Natural killer cell (primary cell): ENCODE results near the gene KAT2B. TPM values are rescaled to one million over a fixed set of nuclear protein-coding genes. Genes with fewer than 3 reads are reported as not detected.

Experiments used
- ATAC-seq, 3 donors: fragments of 150-1000 bp in 2 of 3; fragments of 200-7000 bp in 1 of 3; cut with Tn5 transposase; 1 replicate in 1 of 3; 2 replicates in 2 of 3; pipeline ENCODE4 v1.10.0; 2021; ENCODE audit warnings: mild to moderate bottlenecking in 2 of 3, moderate library complexity in 2 of 3
- DNase-seq, 2 donors: peaks; one replicate each; pipeline versions ENCODE4 v3.0.0 to v3.0.0-alpha.2; 2013 to 2021; ENCODE audit warnings: mixed read lengths in 1 of 2
- H3K27ac ChIP-seq: one replicate; pipeline ENCODE4 v1.5.1; 2013; ENCODE audit warnings: mild to moderate bottlenecking, low read length
- H3K27me3 ChIP-seq: one replicate; pipeline ENCODE4 v1.6.1; 2013; ENCODE audit warnings: low read length; ENCODE audit not compliant: control insufficient read depth, insufficient read depth
- H3K36me3 ChIP-seq: one replicate; pipeline ENCODE4 v1.6.1; 2013; ENCODE audit warnings: low read length; ENCODE audit not compliant: control insufficient read depth, insufficient read depth
- H3K4me1 ChIP-seq: one replicate; pipeline ENCODE4 v1.6.1; 2013; ENCODE audit warnings: low read length; ENCODE audit not compliant: control insufficient read depth, insufficient read depth
- H3K4me3 ChIP-seq: one replicate; pipeline ENCODE4 v1.5.1; 2013; ENCODE audit warnings: low read length
- H3K9me3 ChIP-seq: one replicate; pipeline ENCODE4 v1.6.1; 2013; ENCODE audit warnings: low read length; ENCODE audit not compliant: control insufficient read depth, insufficient read depth
- H3K27ac Mint-ChIP-seq, 2 donors: one replicate each; pipeline ENCODE4 v1.8.0; 2022; ENCODE audit warnings: mild to moderate bottlenecking in 2 of 2, mixed read lengths in 2 of 2, moderate library complexity in 1 of 2
- H3K27me3 Mint-ChIP-seq, 2 donors: one replicate each; pipeline ENCODE4 v1.8.0; 2022; ENCODE audit warnings: low read depth in 2 of 2, mixed read lengths in 2 of 2
- H3K36me3 Mint-ChIP-seq: one replicate; pipeline ENCODE4 v1.8.0; 2022; ENCODE audit warnings: mixed read lengths
- H3K4me1 Mint-ChIP-seq, 2 donors: one replicate each; pipeline ENCODE4 v1.8.0; 2022; ENCODE audit warnings: mixed read lengths in 2 of 2
- H3K4me3 Mint-ChIP-seq: one replicate; pipeline ENCODE4 v1.8.0; 2022; ENCODE audit warnings: mild to moderate bottlenecking, moderate library complexity, mixed read lengths
- H3K9me3 Mint-ChIP-seq, 2 donors: one replicate each; pipeline ENCODE4 v1.8.0; 2022; ENCODE audit warnings: mixed read lengths in 2 of 2
- CTCF ChIP-seq: fragments of 200-600 bp; IDR thresholded peaks from one replicate; pipeline ENCODE4 v1.8.0; 2022; ENCODE audit warnings: antibody characterized with exemption
- WGBS: methylation state at CpG from one replicate; pipeline ENCODE4 v1.1.7; 2013; ENCODE audit warnings: missing lambda C conversion rate; ENCODE audit not compliant: insufficient coverage; 5-methylcytosine and 5-hydroxymethylcytosine counted together
- intact Hi-C: fragments of 100-400 bp; cut with micrococcal nuclease; formaldehyde crosslinking; loops from one replicate; pipeline ENCODE4 v1.14.2; 2022
- total RNA-seq, 4 donors: library from RNA; stranded (reverse); fragments of 120-200 nt in 1 of 4; gene quantifications; one replicate each; pipeline versions ENCODE4 v1.2.3 to v1.2.4, GENCODE V29; 2013 to 2022

KAT2B gene
- total RNA-seq = 100 to 1,000 TPM; 132 to 156 (median 146) TPM
- total RNA-seq (2013) = 109 TPM

- H3K9me3 ChIP-seq = no peaks in the 10 kb centered on the region
- Mint-ChIP-seq H3K36me3 (no peaks in the 10 kb centered on the region), H3K27ac (peak within 1 kb of the TSS; percentile 97 to 98), H3K27me3 (no peaks in the 10 kb centered on the region), H3K4me3 (peak within 1 kb of the TSS; percentile 96), H3K4me1 (peaks cover 48 to 53% of the 10 kb centered on the region in 2 donors), H3K9me3 (no peaks in the 10 kb centered on the region)
- H3K4me3 ChIP-seq = peak within 1 kb of the TSS; percentile 91
- ATAC-seq (peak; percentile 62 to 84 (median 77)), DNase-seq (peak; percentile 77 to 93)
- intact Hi-C loops = loop anchor here (1.0 to 2.0 kb wide), 3 partner anchors 27 to 147 kb away; partner anchors contain the start of genes RAB5A and SGO1
- 0% methylated on average over 49 of the region's 75 CpGs for WGBS
- peak within 1 kb of the TSS; percentile 93 for H3K27ac ChIP-seq
- H3K4me1 ChIP-seq = peaks cover 36% of the 10 kb centered on the region
- H3K27me3 ChIP-seq = no peaks in the 10 kb centered on the region
- no peaks in the 10 kb centered on the region for H3K36me3 ChIP-seq
- TF ChIP-seq CTCF = peak; percentile 78
Observed at GRCh38 chr3:20039765-20040547, at the start of gene KAT2B. TSS of gene KAT2B (plus strand) at chr3:20040446. CDS start at chr3:20040478, 32 bp downstream.

GRCh38 chr3:19994796-19995195 is 45.5 kb upstream of the KAT2B start:
- no peaks in the 10 kb centered on the region for H3K27me3 Mint-ChIP-seq
- peaks cover 5 to 6% of the 10 kb centered on the region in 2 donors for H3K4me1 Mint-ChIP-seq
- H3K9me3 Mint-ChIP-seq = peaks cover 0 to 3% of the 10 kb centered on the region in 2 donors
- TF ChIP-seq CTCF = no peak
- H3K27ac Mint-ChIP-seq = no peak overlapping the region
- no peaks in the 10 kb centered on the region for H3K9me3 ChIP-seq
- no peaks in the 10 kb centered on the region for H3K4me1 ChIP-seq
- H3K27ac ChIP-seq = no peak overlapping the region
- no peak for ATAC-seq
- no peak for DNase-seq
- H3K36me3 ChIP-seq = no peaks in the 10 kb centered on the region
- intact Hi-C loops = no loop called here
- no peaks in the 10 kb centered on the region for H3K27me3 ChIP-seq
- H3K4me3 Mint-ChIP-seq = no peak overlapping the region
- H3K4me3 ChIP-seq = no peak overlapping the region
- H3K36me3 Mint-ChIP-seq = no peaks in the 10 kb centered on the region
- WGBS = 94% methylated on average over 2 of the region's 2 CpGs

- Histone ChIP-seq H3K9me3 (no peaks in the 10 kb centered on the region), H3K27ac (no peak overlapping the region), H3K36me3 (no peaks in the 10 kb centered on the region), H3K4me3 (no peak overlapping the region), H3K4me1 (no peaks in the 10 kb centered on the region), H3K27me3 (no peaks in the 10 kb centered on the region)
- H3K27ac Mint-ChIP-seq = no peak overlapping the region
- WGBS = 99% methylated on average over 3 of the region's 4 CpGs
- H3K9me3 Mint-ChIP-seq = peaks cover 0 to 3% of the 10 kb centered on the region in 2 donors
- H3K4me3 Mint-ChIP-seq = no peak overlapping the region
- H3K36me3 Mint-ChIP-seq = no peaks in the 10 kb centered on the region
- no peak for ATAC-seq
- no peak for DNase-seq
- intact Hi-C loops = no loop called here
- TF ChIP-seq CTCF = no peak
- H3K4me1 Mint-ChIP-seq = no peaks in the 10 kb centered on the region
- no peaks in the 10 kb centered on the region for H3K27me3 Mint-ChIP-seq
Observed at GRCh38 chr3:19997502-19997901, 42.7 kb upstream of the KAT2B start.
